Thyroid gland (tissue), 4 donors: ENCODE measurements around the gene CENPV.

Experiments
- CTCF ChIP-seq, 6 experiments: fragments of 200-600 bp in 3 of 6; fragments of 450-650 bp in 3 of 6; sonication (generic) in 3 of 6; IDR thresholded peaks; one replicate each; pipeline ENCODE4 v1.5.1; 2016 to 2019; ENCODE audit warnings: antibody characterized with exemption in 6 of 6, mild to moderate bottlenecking in 2 of 6, inconsistent platforms in 1 of 6, moderate library complexity in 1 of 6
- POLR2A ChIP-seq, 2 donors: fragments of 450-650 bp; IDR thresholded peaks; one replicate each; pipeline ENCODE4 v1.6.1; 2017; ENCODE audit warnings: antibody characterized with exemption in 2 of 2, mild to moderate bottlenecking in 2 of 2, moderate library complexity in 1 of 2

- no peak for TF ChIP-seq CTCF (IDR thresholded peaks at IDR 0.05)
- TF ChIP-seq POLR2A (IDR thresholded peaks at IDR 0.05), result no peak
Measured at GRCh38 chr17:16345565-16345964, 7.7 kb downstream of the CENPV start.
